Spleen (tissue), 7 donors: ENCODE data around the gene KRT83.

ENCODE experiments used
- CTCF ChIP-seq, 11 experiments: fragments of 200-600 bp in 7 of 11; fragments of 450-650 bp in 4 of 11; sonication (generic) in 4 of 11; IDR thresholded peaks in 8 of 11; conservative IDR thresholded peaks in 3 of 11; 1 replicate in 7 of 11; 2 replicates in 4 of 11; pipeline versions ENCODE4 v1.4.0 to v1.8.0; 2016 to 2021; ENCODE audit warnings: antibody characterized with exemption in 11 of 11, inconsistent platforms in 4 of 11, mild to moderate bottlenecking in 1 of 11
- POLR2A ChIP-seq, 3 donors: fragments of 450-650 bp; IDR thresholded peaks; one replicate each; pipeline ENCODE4 v1.5.1; 2017; ENCODE audit warnings: antibody characterized with exemption in 3 of 3, mild to moderate bottlenecking in 1 of 3
- donor health status: DM: no; HTN: no; CAD: no; lungs with moderate emphysema.
- donor health status: DM: no; HTN: no; CAD: no.
- donor health status: DM: no; HTN: no; CAD: no.

- no peak for TF ChIP-seq CTCF (IDR thresholded peaks at IDR 0.05 in 8 of 11, conservative IDR thresholded peaks at IDR 0.05 in 3 of 11)
- TF ChIP-seq POLR2A (IDR thresholded peaks at IDR 0.05): no peak
Observed at GRCh38 chr12:52344111-52344510, 22.9 kb upstream of the KRT83 start.
